Chondrocyte (in vitro differentiated cells): Measurements from ENCODE around the gene OSBPL2. TPM values are rescaled to one million over a fixed set of nuclear protein-coding genes. Genes with fewer than 3 reads are reported as not detected.

ENCODE experiments used
- DNase-seq: peaks from one replicate; pipeline ENCODE4 v3.0.0; 2021; ENCODE audit warnings: mixed read lengths, low spot score
- H3K27ac Mint-ChIP-seq: one replicate; pipeline ENCODE4 v1.8.0; 2021; ENCODE audit warnings: mild to moderate bottlenecking, moderate library complexity, mixed read lengths; ENCODE audit not compliant: unreplicated experiment
- H3K27me3 Mint-ChIP-seq: 2 replicates; pipeline ENCODE4 v1.8.0; 2021; ENCODE audit warnings: low read depth, mixed read lengths
- H3K36me3 Mint-ChIP-seq: 2 replicates; pipeline ENCODE4 v1.8.0; 2021; ENCODE audit warnings: low read depth, mixed read lengths
- H3K4me1 Mint-ChIP-seq: 2 replicates; pipeline ENCODE4 v1.8.0; 2021; ENCODE audit warnings: low read depth, mild to moderate bottlenecking, mixed read lengths
- H3K4me3 Mint-ChIP-seq: one replicate; pipeline ENCODE4 v1.8.0; 2021; ENCODE audit warnings: mild to moderate bottlenecking, moderate library complexity, mixed read lengths; ENCODE audit not compliant: unreplicated experiment
- H3K9me3 Mint-ChIP-seq: 2 replicates; pipeline ENCODE4 v1.8.0; 2021; ENCODE audit warnings: low read depth, mixed read lengths
- CTCF ChIP-seq: fragments of 200-600 bp; sonication (generic); IDR thresholded peaks from 2 replicates; pipeline ENCODE4 v1.5.0; 2021; ENCODE audit warnings: antibody characterized with exemption, mild to moderate bottlenecking, moderate library complexity
- total RNA-seq: library from RNA; stranded (reverse); gene quantifications from 3 replicates; pipeline ENCODE4 v1.2.1, GENCODE V29; 2021

The OSBPL2 gene
- total RNA-seq, 1 donor from 2014 or later: 48.3 TPM

- DNase-seq: peak; percentile 60
- Mint-ChIP-seq H3K4me1 (peaks cover 3% of the 10 kb centered on the region), H3K27me3 (no peaks in the 10 kb centered on the region), H3K36me3 (peaks cover 6% of the 10 kb centered on the region), H3K27ac (no peak overlapping the region), H3K9me3 (no peaks in the 10 kb centered on the region), H3K4me3 (no peak overlapping the region)
- TF ChIP-seq CTCF: no peak
These were observed 45.0 kb upstream of the OSBPL2 start for GRCh38 chr20:62193079-62194025.

- H3K4me1 Mint-ChIP-seq: peaks cover 3% of the 10 kb centered on the region
- peaks cover 16% of the 10 kb centered on the region for H3K36me3 Mint-ChIP-seq
- no peaks in the 10 kb centered on the region for H3K27me3 Mint-ChIP-seq
- DNase-seq: no peak
- H3K27ac Mint-ChIP-seq: no peak overlapping the region
- no peak for TF ChIP-seq CTCF
- no peak overlapping the region for H3K4me3 Mint-ChIP-seq
- no peaks in the 10 kb centered on the region for H3K9me3 Mint-ChIP-seq
These were observed 43.3 kb upstream of the OSBPL2 start for GRCh38 chr20:62195075-62195405.

GRCh38 chr20:62195736-62196135 lies 42.6 kb upstream of the OSBPL2 start:
- Mint-ChIP-seq H3K4me1 (peaks cover 3% of the 10 kb centered on the region), H3K9me3 (no peaks in the 10 kb centered on the region), H3K27ac (no peak overlapping the region), H3K27me3 (no peaks in the 10 kb centered on the region), H3K4me3 (no peak overlapping the region), H3K36me3 (peaks cover 19% of the 10 kb centered on the region)
- no peak for TF ChIP-seq CTCF
- peak; percentile 54 for DNase-seq

- Mint-ChIP-seq H3K4me1 (peaks cover 7% of the 10 kb centered on the region), H3K9me3 (no peaks in the 10 kb centered on the region), H3K36me3 (peaks cover 18% of the 10 kb centered on the region), H3K27ac (no peak overlapping the region), H3K4me3 (no peak overlapping the region), H3K27me3 (no peaks in the 10 kb centered on the region)
- no peak for TF ChIP-seq CTCF
- peak; percentile 25 for DNase-seq
These were observed 42.0 kb upstream of the OSBPL2 start for GRCh38 chr20:62196286-62196685.

- no peak for DNase-seq
- H3K27me3 Mint-ChIP-seq: no peaks in the 10 kb centered on the region
- no peaks in the 10 kb centered on the region for H3K9me3 Mint-ChIP-seq
- no peak for TF ChIP-seq CTCF
- H3K27ac Mint-ChIP-seq: no peak overlapping the region
- H3K4me1 Mint-ChIP-seq: peaks cover 17% of the 10 kb centered on the region
- no peak overlapping the region for H3K4me3 Mint-ChIP-seq
- H3K36me3 Mint-ChIP-seq: peaks cover 18% of the 10 kb centered on the region
These were observed 41.0 kb upstream of the OSBPL2 start for GRCh38 chr20:62197311-62197710.
